H1 (cell line): ENCODE measurements around the gene ZBP1. TPM values are rescaled to one million over a fixed set of nuclear protein-coding genes. Genes with fewer than 3 reads are reported as not detected.

Experiments
- CTCF ChIA-PET: fragments of 300-600 bp; sonication (Branson Sonifier 250); formaldehyde crosslinking; loops from one replicate; lab custom pipeline; 2021; ENCODE audit not compliant: partially characterized antibody; lab: Charles Lee
- POLR2A ChIA-PET: fragments of 300-600 bp; sonication (Branson Sonifier 250); formaldehyde crosslinking; loops from one replicate; lab custom pipeline; 2021; ENCODE audit warnings: inconsistent platforms; ENCODE audit not compliant: partially characterized antibody; lab: Charles Lee
- DNase-seq, 2 experiments: peaks; one replicate each; pipeline versions ENCODE4 v3.0.0 to v3.0.0-alpha.2; 2010 to 2022; ENCODE audit warnings: low spot score in 2 of 2, low read depth in 1 of 2, mixed read lengths in 1 of 2
- FAIRE-seq: peaks from 2 replicates; lab custom pipeline; 2011; peaks lifted over from hg19 to GRCh38; lab: Jason Lieb, UNC
- H2AFZ ChIP-seq: 2 replicates; pipeline ENCODE4 v1.8.1; 2012; ENCODE audit warnings: low read length, inconsistent platforms
- H2AK5ac ChIP-seq: 2 replicates; pipeline ENCODE4 v1.6.1; 2013; ENCODE audit warnings: low read depth, low read length
- H2BK120ac ChIP-seq: replicated peaks from 2 replicates; pipeline ENCODE3; 2013; ENCODE audit warnings: low read depth, low read length, inconsistent platforms
- H2BK12ac ChIP-seq: 2 replicates; pipeline ENCODE4 v1.6.1; 2013; ENCODE audit warnings: low read depth, low read length
- H2BK15ac ChIP-seq: 2 replicates; pipeline ENCODE4 v1.6.1; 2013; ENCODE audit warnings: low read length
- H2BK20ac ChIP-seq: 2 replicates; pipeline ENCODE4 v1.6.1; 2013; ENCODE audit warnings: low read length
- H2BK5ac ChIP-seq: 2 replicates; pipeline ENCODE4 v1.6.1; 2013; ENCODE audit warnings: low read depth, low read length
- H3K14ac ChIP-seq: 2 replicates; pipeline ENCODE4 v1.6.1; 2013; ENCODE audit warnings: inconsistent platforms; ENCODE audit not compliant: insufficient read length
- H3K18ac ChIP-seq: 2 replicates; pipeline ENCODE4 v1.6.1; 2013; ENCODE audit warnings: low read length; ENCODE audit errors: extremely low read depth
- H3K23ac ChIP-seq: 2 replicates; pipeline ENCODE4 v1.6.1; 2013; ENCODE audit warnings: inconsistent platforms; ENCODE audit not compliant: insufficient read length
- H3K23me2 ChIP-seq: 2 replicates; pipeline ENCODE4 v1.6.1; 2013; ENCODE audit warnings: low read depth, low read length
- H3K27ac ChIP-seq: 2 replicates; pipeline ENCODE4 v1.6.1; 2011; ENCODE audit warnings: low read depth, low read length, inconsistent platforms
- H3K27me3 ChIP-seq, 4 experiments: replicated peaks in 1 of 4; 1 replicate in 1 of 4; 2 replicates in 3 of 4; pipeline versions ENCODE4 v1.6.1 to v1.8.1; 2011 to 2013; ENCODE audit warnings: low read length in 3 of 4, mild to moderate bottlenecking in 3 of 4, inconsistent platforms in 2 of 4, mixed read lengths in 2 of 4, moderate library complexity in 1 of 4; ENCODE audit not compliant: control insufficient read depth in 3 of 4, insufficient read depth in 3 of 4; ENCODE audit errors: extremely low read depth in 1 of 4
- H3K36me3 ChIP-seq, 4 experiments: 2 replicates each; pipeline versions ENCODE4 v1.6.1 to v1.8.1; 2011 to 2013; ENCODE audit warnings: mild to moderate bottlenecking in 4 of 4, low read length in 3 of 4, moderate library complexity in 2 of 4, control low read depth in 1 of 4, inconsistent platforms in 1 of 4; ENCODE audit not compliant: insufficient read depth in 4 of 4, control insufficient read depth in 2 of 4
- H3K4ac ChIP-seq: replicated peaks from 2 replicates; pipeline ENCODE3; 2013; ENCODE audit warnings: low read length, low read depth, mixed read lengths, inconsistent platforms; ENCODE audit not compliant: insufficient read length
- H3K4me1 ChIP-seq, 4 experiments: replicated peaks in 1 of 4; 1 replicate in 1 of 4; 2 replicates in 3 of 4; pipeline versions ENCODE4 v1.6.1 to v1.8.1; 2011 to 2013; ENCODE audit warnings: low read length in 3 of 4, inconsistent platforms in 2 of 4, mixed read lengths in 1 of 4; ENCODE audit not compliant: insufficient read depth in 4 of 4, control insufficient read depth in 3 of 4
- H3K4me2 ChIP-seq, 2 experiments: 2 replicates each; pipeline versions ENCODE4 v1.6.1 to v1.8.1; 2011 to 2013; ENCODE audit warnings: low read depth in 2 of 2, low read length in 2 of 2, control low read depth in 1 of 2, inconsistent platforms in 1 of 2, mild to moderate bottlenecking in 1 of 2; ENCODE audit not compliant: insufficient read depth in 1 of 2
- H3K4me3 ChIP-seq, 4 experiments: fragments of 200-600, 300-600 bp in 1 of 4; sonication (generic), shearing (Covaris generic), sonication (Bioruptor Twin) in 1 of 4; 2 replicates each; pipeline versions ENCODE4 v1.5.1 to v1.8.1; 2011 to 2016; ENCODE audit warnings: low read length in 4 of 4, low read depth in 3 of 4, control low read depth in 2 of 4, inconsistent platforms in 2 of 4, mild to moderate bottlenecking in 2 of 4, mixed read lengths in 1 of 4, moderate library complexity in 1 of 4; ENCODE audit not compliant: insufficient read depth in 2 of 4; ENCODE audit errors: extremely low read depth in 1 of 4
- H3K56ac ChIP-seq: replicated peaks from 2 replicates; pipeline ENCODE3; 2013; ENCODE audit warnings: low read depth, mild to moderate bottlenecking, mixed read lengths, low read length, inconsistent platforms; ENCODE audit not compliant: insufficient read length
- H3K79me1 ChIP-seq: 2 replicates; pipeline ENCODE4 v1.6.1; 2013; ENCODE audit warnings: low read depth, low read length, control low read depth
- H3K79me2 ChIP-seq, 2 experiments: 2 replicates each; pipeline versions ENCODE4 v1.6.1 to v1.8.1; 2012 to 2013; ENCODE audit warnings: low read length in 2 of 2, mild to moderate bottlenecking in 2 of 2, inconsistent platforms in 1 of 2; ENCODE audit not compliant: insufficient read depth in 2 of 2, control insufficient read depth in 1 of 2
- H3K9ac ChIP-seq, 4 experiments: replicated peaks in 1 of 4; 1 replicate in 1 of 4; 2 replicates in 3 of 4; pipeline versions ENCODE4 v1.6.1 to v1.8.1; 2011 to 2013; ENCODE audit warnings: low read depth in 3 of 4, low read length in 3 of 4, control low read depth in 2 of 4, mild to moderate bottlenecking in 2 of 4, moderate library complexity in 2 of 4, inconsistent platforms in 1 of 4; ENCODE audit errors: extremely low read depth in 1 of 4
- H3K9me3 ChIP-seq, 2 experiments: 2 replicates each; pipeline versions ENCODE4 v1.6.1 to v1.8.1; 2012 to 2013; ENCODE audit warnings: mild to moderate bottlenecking in 2 of 2, moderate library complexity in 2 of 2, control low read depth in 1 of 2, inconsistent platforms in 1 of 2, low read depth in 1 of 2, low read length in 1 of 2, mixed read lengths in 1 of 2; ENCODE audit not compliant: insufficient read depth in 2 of 2
- H4K20me1 ChIP-seq, 2 experiments: replicated peaks in 1 of 2; 2 replicates each; pipeline versions ENCODE3 to v1.8.1; 2011 to 2013; ENCODE audit warnings: inconsistent platforms in 2 of 2, low read length in 2 of 2, mild to moderate bottlenecking in 1 of 2; ENCODE audit not compliant: insufficient read depth in 2 of 2, control insufficient read depth in 1 of 2
- H4K5ac ChIP-seq: 2 replicates; pipeline ENCODE4 v1.6.1; 2013; ENCODE audit warnings: low read length, low read depth, mixed read lengths, inconsistent platforms; ENCODE audit not compliant: insufficient read length
- H4K8ac ChIP-seq: 2 replicates; pipeline ENCODE4 v1.8.0; 2013; ENCODE audit warnings: mild to moderate bottlenecking, moderate library complexity, low read length, inconsistent platforms; ENCODE audit not compliant: insufficient read depth; ENCODE audit errors: extremely low read depth
- H4K91ac ChIP-seq: replicated peaks from 2 replicates; pipeline ENCODE3; 2013; ENCODE audit warnings: low read length, mixed read lengths, inconsistent platforms; ENCODE audit not compliant: insufficient read length
- ATF2 ChIP-seq: IDR thresholded peaks from 2 replicates; pipeline ENCODE4 v1.6.1; 2012; ENCODE audit warnings: low read length, inconsistent platforms
- CHD1 ChIP-seq: IDR thresholded peaks from 2 replicates; pipeline ENCODE4 v1.6.1; 2012; ENCODE audit warnings: low read depth, low read length, improper control_type of control experiment
- GTF2F1 ChIP-seq: IDR thresholded peaks from 2 replicates; pipeline ENCODE4 v1.6.1; 2012; ENCODE audit warnings: low read depth, low read length, improper control_type of control experiment, borderline replicate concordance
- KDM5A ChIP-seq: fragments of 200-600 bp; IDR thresholded peaks from 2 replicates; pipeline ENCODE4 v1.7.1; 2012; ENCODE audit warnings: mild to moderate bottlenecking, low read length, inconsistent platforms, mixed read lengths
- MAX ChIP-seq: IDR thresholded peaks from 2 replicates; pipeline ENCODE4 v1.6.1; 2012; ENCODE audit warnings: inconsistent platforms
- POLR2A ChIP-seq, 2 experiments: IDR thresholded peaks; 1 replicate in 1 of 2; 2 replicates in 1 of 2; pipeline ENCODE4 v1.6.1; 2011; ENCODE audit warnings: low read depth in 2 of 2, low read length in 2 of 2, mild to moderate bottlenecking in 2 of 2; ENCODE audit errors: control extremely low read depth in 1 of 2
- POLR2AphosphoS5 ChIP-seq: IDR thresholded peaks from 2 replicates; pipeline ENCODE4 v1.6.1; 2011; ENCODE audit warnings: low read depth, low read length
- POU5F1 ChIP-seq: IDR thresholded peaks from 2 replicates; pipeline ENCODE4 v1.6.1; 2011; ENCODE audit warnings: low read depth, mild to moderate bottlenecking, low read length, moderate library complexity
- RXRA ChIP-seq: IDR thresholded peaks from 2 replicates; pipeline ENCODE4 v1.6.1; 2011; ENCODE audit warnings: low read depth, mild to moderate bottlenecking, low read length, moderate library complexity; ENCODE audit not compliant: insufficient read depth
- SIRT6 ChIP-seq: IDR thresholded peaks from one replicate; pipeline ENCODE4 v1.7.1; 2012; ENCODE audit warnings: low read length, inconsistent platforms
- SP4 ChIP-seq: IDR thresholded peaks from 2 replicates; pipeline ENCODE4 v1.6.1; 2012; ENCODE audit warnings: low read length, inconsistent platforms
- ZNF274 ChIP-seq: IDR thresholded peaks from 2 replicates; pipeline ENCODE4 v1.7.0; 2012; ENCODE audit warnings: low read length, borderline replicate concordance; ENCODE audit errors: extremely low read depth
- whole genome bisulfite sequencing, 2 experiments: shearing (Covaris generic) in 1 of 2; methylation state at CpG; one replicate each; pipeline versions ENCODE4 v1.1.6 to v1.1.7; 2013 to 2015; ENCODE audit warnings: low lambda C conversion rate in 2 of 2, mixed read lengths in 2 of 2, inconsistent platforms in 1 of 2, low coverage in 1 of 2, missing lambda C conversion rate in 1 of 2; ENCODE audit not compliant: insufficient replicate concordance in 2 of 2, insufficient coverage in 1 of 2, insufficient read length in 1 of 2; ENCODE audit errors: extremely low coverage in 1 of 2, missing lambda C conversion rate in 1 of 2; 5-methylcytosine and 5-hydroxymethylcytosine counted together
- polyA plus RNA-seq, 7 experiments: library from polyadenylated mRNA; depleted of rRNA in 3 of 7; stranded (reverse) in 5 of 7; unstranded in 2 of 7; fragments of >200 nt in 5 of 7; fragments of 200-250 nt in 2 of 7; gene quantifications; 1 replicate in 5 of 7; 2 replicates in 1 of 7; 4 replicates in 1 of 7; pipeline versions ENCODE4 v1.2.1 to v1.2.3, GENCODE V29; 2011 to 2013; ENCODE audit warnings: missing spikeins in 2 of 7, mixed read lengths in 2 of 7
- total RNA-seq: library from RNA; stranded (reverse); fragmentation: NEBNext Ultra II Directional; extraction: Animal tissue kit (Norgen Biotek cat#: 25700); gene quantifications from 2 replicates; pipeline ENCODE4 v1.2.1, GENCODE V29; 2021

Gene ZBP1
- total and polyA plus RNA-seq, 2 of the 8 experiments (the other 6 are each of a cell fraction or from before 2014, with no cell fraction given) = not detected

- no peak overlapping the region for H2BK15ac ChIP-seq
- H2BK12ac ChIP-seq = no peak overlapping the region
- H3K4me2 ChIP-seq = no peak overlapping the region
- H2AK5ac ChIP-seq = no peak overlapping the region
- no peak overlapping the region for H4K8ac ChIP-seq
- H3K36me3 ChIP-seq = no peaks in the 10 kb centered on the region
- no peak overlapping the region for H2BK120ac ChIP-seq
- H3K4me3 ChIP-seq = no peak overlapping the region
- TF ChIP-seq GTF2F1 (no peak), ZNF274 (no peak), SP4 (no peak), KDM5A (no peak), POLR2A (IDR thresholded peaks at IDR 0.05; ENCODE audit: control extremely low read depth in 1 of 2, low read depth in 2 of 2, low read length in 2 of 2) (no peak), ATF2 (no peak), RXRA (no peak), POLR2AphosphoS5 (no peak), SIRT6 (no peak), CHD1 (no peak), MAX (no peak), POU5F1 (no peak)
- 93% methylated on average over 8 of the region's 8 CpGs; no CpG with 5 or more reads in 1 of the 2 experiments for WGBS, 2 experiments
- no peak overlapping the region for H3K18ac ChIP-seq
- H3K56ac ChIP-seq = no peak overlapping the region
- no peaks in the 10 kb centered on the region for H3K27me3 ChIP-seq
- H3K27ac ChIP-seq = no peak overlapping the region
- ChIA-PET CTCF (interaction anchor here (1.4 kb wide), 2 partner anchors 12 to 17 kb away, joined by 3 to 4 read pairs; no protein-coding TSS in a partner anchor), POLR2A (interaction anchor here (1.2 kb wide), 1 partner anchor 12 kb away, joined by 4 read pairs; no protein-coding TSS in a partner anchor)
- H4K91ac ChIP-seq = no peak overlapping the region
- H3K23ac ChIP-seq = no peak overlapping the region
- no peak overlapping the region for H3K14ac ChIP-seq
- DNase-seq = no peak
- FAIRE-seq = no peak
- H2BK20ac ChIP-seq = no peak overlapping the region
- no peak overlapping the region for H2AFZ ChIP-seq
- peaks cover 0 to 32% (median 7%) of the 10 kb centered on the region in 4 experiments; a peak in 6 of 7 replicates for H3K4me1 ChIP-seq
- no peak overlapping the region for H4K5ac ChIP-seq
- H3K79me2 ChIP-seq = peaks cover 0 to 49% of the 10 kb centered on the region in 2 experiments; a peak in 3 of 4 replicates
- H3K23me2 ChIP-seq = peaks cover 2% of the 10 kb centered on the region; the same call in 1 of the 2 replicates
- no peak overlapping the region for H3K4ac ChIP-seq
- H3K9me3 ChIP-seq = no peaks in the 10 kb centered on the region
- H4K20me1 ChIP-seq = peaks cover 7 to 26% of the 10 kb centered on the region in 2 experiments
- no peak overlapping the region for H3K9ac ChIP-seq
- peaks cover 16% of the 10 kb centered on the region for H3K79me1 ChIP-seq
- no peak overlapping the region for H2BK5ac ChIP-seq
These were observed 45.4 kb upstream of the ZBP1 start for GRCh38 chr20:57665589-57665971.
